ENCODE results near the gene TGIF1.

TGIF1 gene

GRCh38 chr18:3472681-3473544 lies 22.9 kb downstream of the TGIF1 start:
- H4K20me1 ChIP-seq (ENCODE audit: insufficient read depth, low read length) = no peaks in the 10 kb centered on the region
- H3K27me3 ChIP-seq (ENCODE audit: insufficient read depth, low read length) = no peaks in the 10 kb centered on the region
- no peaks in the 10 kb centered on the region for H3K9me3 ChIP-seq (ENCODE audit: low read length)
- TF ChIP-seq CTCF (IDR thresholded peaks at IDR 0.05; ENCODE audit: low read length) = no peak
- no peak for TF ChIP-seq EZH2 (IDR thresholded peaks at IDR 0.05; ENCODE audit: borderline replicate concordance, low read length)
- no peaks in the 10 kb centered on the region for H3K79me2 ChIP-seq (ENCODE audit: insufficient read depth, low read length)
- no peaks in the 10 kb centered on the region for H3K4me1 ChIP-seq (ENCODE audit: insufficient read depth, low read length, severe bottlenecking)
- no peaks in the 10 kb centered on the region for H3F3A ChIP-seq (ENCODE audit: insufficient read depth, low read length)
- no peak overlapping the region for H3K4me3 ChIP-seq (ENCODE audit: low read depth, low read length, poor library complexity, severe bottlenecking)
- H3K9me2 ChIP-seq (ENCODE audit: low read depth, low read length) = no peaks in the 10 kb centered on the region
- H3K4me2 ChIP-seq (ENCODE audit: low read length) = no peak overlapping the region
- no peak overlapping the region for H3K9ac ChIP-seq (ENCODE audit: low read length)
- H3K36me3 ChIP-seq (ENCODE audit: insufficient read depth, low read length) = no peaks in the 10 kb centered on the region
- H3K27ac ChIP-seq (ENCODE audit: low read depth, low read length, poor library complexity, severe bottlenecking) = no peak overlapping the region
- H2AFZ ChIP-seq (ENCODE audit: low read length) = no peak overlapping the region

- Histone ChIP-seq H3K27ac (ENCODE audit: low read depth, low read length, poor library complexity, severe bottlenecking) (no peak overlapping the region), H3K4me1 (ENCODE audit: insufficient read depth, low read length, severe bottlenecking) (no peaks in the 10 kb centered on the region), H3K36me3 (ENCODE audit: insufficient read depth, low read length) (no peaks in the 10 kb centered on the region), H3K9me3 (ENCODE audit: low read length) (no peaks in the 10 kb centered on the region), H3K9me2 (ENCODE audit: low read depth, low read length) (no peaks in the 10 kb centered on the region), H3K9ac (ENCODE audit: low read length) (no peak overlapping the region), H3F3A (ENCODE audit: insufficient read depth, low read length) (no peaks in the 10 kb centered on the region), H3K79me2 (ENCODE audit: insufficient read depth, low read length) (no peaks in the 10 kb centered on the region), H3K4me3 (ENCODE audit: low read depth, low read length, poor library complexity, severe bottlenecking) (no peak overlapping the region), H4K20me1 (ENCODE audit: insufficient read depth, low read length) (no peaks in the 10 kb centered on the region), H3K4me2 (ENCODE audit: low read length) (no peak overlapping the region), H2AFZ (ENCODE audit: low read length) (no peak overlapping the region), H3K27me3 (ENCODE audit: insufficient read depth, low read length) (no peaks in the 10 kb centered on the region)
- TF ChIP-seq CTCF (IDR thresholded peaks at IDR 0.05; ENCODE audit: low read length) = no peak
- TF ChIP-seq EZH2 (IDR thresholded peaks at IDR 0.05; ENCODE audit: borderline replicate concordance, low read length) = no peak
Observed at GRCh38 chr18:3478262-3478978, 28.4 kb downstream of the TGIF1 start.

- H3K79me2 ChIP-seq (ENCODE audit: insufficient read depth, low read length) = no peaks in the 10 kb centered on the region
- no peak overlapping the region for H3K27ac ChIP-seq (ENCODE audit: low read depth, low read length, poor library complexity, severe bottlenecking)
- H3K4me1 ChIP-seq (ENCODE audit: insufficient read depth, low read length, severe bottlenecking) = no peaks in the 10 kb centered on the region
- no peaks in the 10 kb centered on the region for H3K9me3 ChIP-seq (ENCODE audit: low read length)
- no peaks in the 10 kb centered on the region for H3K9me2 ChIP-seq (ENCODE audit: low read depth, low read length)
- no peak overlapping the region for H3K4me2 ChIP-seq (ENCODE audit: low read length)
- H2AFZ ChIP-seq (ENCODE audit: low read length) = no peak overlapping the region
- TF ChIP-seq CTCF (IDR thresholded peaks at IDR 0.05; ENCODE audit: low read length) = no peak
- TF ChIP-seq EZH2 (IDR thresholded peaks at IDR 0.05; ENCODE audit: borderline replicate concordance, low read length) = no peak
- no peaks in the 10 kb centered on the region for H3K27me3 ChIP-seq (ENCODE audit: insufficient read depth, low read length)
- H4K20me1 ChIP-seq (ENCODE audit: insufficient read depth, low read length) = no peaks in the 10 kb centered on the region
- H3K4me3 ChIP-seq (ENCODE audit: low read depth, low read length, poor library complexity, severe bottlenecking) = no peak overlapping the region
- H3K36me3 ChIP-seq (ENCODE audit: insufficient read depth, low read length) = no peaks in the 10 kb centered on the region
- H3K9ac ChIP-seq (ENCODE audit: low read length) = no peak overlapping the region
- H3F3A ChIP-seq (ENCODE audit: insufficient read depth, low read length) = no peaks in the 10 kb centered on the region
Observed at GRCh38 chr18:3479978-3480509, 30.1 kb downstream of the TGIF1 start.

Data from OCI-LY1 (cell line).